GM12865 (cell line): ENCODE results near the gene ECE1.

ENCODE experiments used
- DNase-seq: peaks from one replicate; pipeline ENCODE4 v3.0.0; 2010; ENCODE audit warnings: low read depth
- H3K4me3 ChIP-seq: 2 replicates; pipeline ENCODE4 v1.5.1; 2011; ENCODE audit warnings: mild to moderate bottlenecking, low read depth, low read length, control low read depth
- CTCF ChIP-seq: IDR thresholded peaks from 2 replicates; pipeline ENCODE4 v1.5.1; 2011; ENCODE audit warnings: low read length, control low read depth, low read depth, inconsistent platforms; ENCODE audit not compliant: insufficient read depth; ENCODE audit errors: missing control alignments

ECE1 gene

GRCh38 chr1:21324368-21325141 is 34.3 kb upstream of the ECE1 start:
- no peak overlapping the region for H3K4me3 ChIP-seq
- no peak for TF ChIP-seq CTCF
- DNase-seq = peak; percentile 62

GRCh38 chr1:21323091-21323490 is 32.8 kb upstream of the ECE1 start:
- no peak overlapping the region for H3K4me3 ChIP-seq
- no peak for TF ChIP-seq CTCF
- no peak for DNase-seq

- no peak for TF ChIP-seq CTCF
- DNase-seq = no peak
- H3K4me3 ChIP-seq = no peak overlapping the region
Observed at GRCh38 chr1:21322681-21323016, 32.4 kb upstream of the ECE1 start.

DNA sequence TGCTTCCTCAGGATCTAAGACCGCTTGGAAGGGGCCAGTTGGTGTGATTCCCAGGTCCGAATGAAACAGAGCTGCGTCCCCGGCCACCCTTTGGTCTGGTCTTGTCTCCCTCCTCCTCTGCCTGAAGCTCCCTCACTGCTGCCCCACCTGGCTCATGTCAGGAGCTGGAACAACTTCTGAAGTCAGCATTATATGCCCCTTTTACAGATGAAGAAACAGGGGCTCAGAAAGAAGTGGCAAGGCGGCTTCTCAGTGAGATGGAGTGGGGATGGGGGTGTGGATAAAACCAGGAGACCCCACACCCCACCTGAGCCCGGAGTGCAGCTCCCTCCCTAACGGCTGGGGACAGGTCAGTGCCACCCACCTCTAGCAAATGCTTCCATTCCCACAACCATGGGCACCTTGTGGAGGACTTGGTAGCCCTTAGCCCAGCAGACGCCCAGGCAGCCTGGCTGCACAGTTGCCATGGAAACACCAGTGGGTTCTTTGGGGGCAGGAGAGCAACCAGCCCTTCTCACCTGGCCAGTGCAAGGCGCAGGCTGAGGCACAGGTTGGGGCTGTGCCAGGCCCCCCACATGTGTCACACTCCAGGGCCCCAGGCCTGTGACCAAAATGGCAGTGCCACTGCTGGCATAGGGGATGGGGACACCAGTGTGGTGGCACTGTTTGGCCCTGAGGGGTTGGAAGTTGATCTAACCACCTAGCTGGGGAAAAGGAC is 31.9 kb upstream of the ECE1 start:
- TF ChIP-seq CTCF = no peak
- DNase-seq = no peak
- H3K4me3 ChIP-seq = no peak overlapping the region

- H3K4me3 ChIP-seq = no peak overlapping the region
- no peak for TF ChIP-seq CTCF
- DNase-seq = no peak
Observed at GRCh38 chr1:21320410-21321108, 30.3 kb upstream of the ECE1 start.

DNA sequence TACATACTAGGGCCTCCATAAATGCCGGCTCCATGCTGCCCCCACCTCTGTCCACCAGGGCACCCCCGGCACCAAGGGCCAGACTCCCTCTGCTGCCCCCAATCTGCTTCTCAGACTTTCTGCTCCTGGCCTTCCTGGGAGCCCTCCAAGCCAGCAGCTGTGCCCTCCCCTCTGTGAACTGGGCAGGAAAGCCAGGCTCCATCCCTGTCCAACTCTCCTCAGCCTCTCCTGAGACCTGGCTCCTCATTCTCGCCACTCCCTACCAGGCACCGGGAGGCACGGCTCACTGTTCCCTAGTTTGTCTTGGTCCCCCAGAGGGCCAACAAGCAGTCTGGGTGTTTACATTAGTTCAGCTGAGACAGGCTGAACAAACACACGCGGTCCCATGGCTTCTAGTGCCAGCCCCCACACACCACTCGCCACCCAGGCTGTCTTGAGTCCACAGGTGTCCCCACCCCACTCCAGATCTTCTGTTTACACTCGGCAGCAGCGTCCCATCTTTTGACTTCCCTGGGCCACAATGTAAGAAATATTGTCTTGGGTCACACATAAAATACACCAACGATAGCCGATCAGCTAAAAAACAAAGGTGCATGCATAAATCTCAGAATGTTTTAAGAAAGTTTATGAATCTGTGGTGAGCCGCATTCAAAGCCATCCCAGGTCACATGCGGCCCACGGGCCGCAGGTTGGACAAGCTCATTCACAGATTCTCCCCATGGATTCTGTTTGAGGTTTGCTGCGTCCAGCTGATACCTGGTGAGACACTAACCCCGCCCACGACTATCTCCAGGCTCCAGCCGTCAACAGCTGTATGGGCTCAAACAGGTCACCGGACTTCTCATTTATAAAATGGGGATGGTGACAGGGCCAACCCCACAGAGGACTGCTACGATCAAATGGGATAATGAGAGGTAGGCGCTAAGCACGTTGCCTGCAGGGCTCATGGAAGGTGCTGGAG is 29.5 kb upstream of the ECE1 start:
- no peak for DNase-seq
- TF ChIP-seq CTCF = no peak

More for the DNA sequence above, 29.5 kb upstream of the ECE1 start:
- H3K4me3 ChIP-seq = no peak overlapping the region
